Measurements from ENCODE around the gene PAQR9. TPM values are rescaled to one million over a fixed set of nuclear protein-coding genes. Genes with fewer than 3 reads are reported as not detected.

The PAQR9 gene
- total RNA-seq, 4 donors from 2014 or later = not detected

DNA sequence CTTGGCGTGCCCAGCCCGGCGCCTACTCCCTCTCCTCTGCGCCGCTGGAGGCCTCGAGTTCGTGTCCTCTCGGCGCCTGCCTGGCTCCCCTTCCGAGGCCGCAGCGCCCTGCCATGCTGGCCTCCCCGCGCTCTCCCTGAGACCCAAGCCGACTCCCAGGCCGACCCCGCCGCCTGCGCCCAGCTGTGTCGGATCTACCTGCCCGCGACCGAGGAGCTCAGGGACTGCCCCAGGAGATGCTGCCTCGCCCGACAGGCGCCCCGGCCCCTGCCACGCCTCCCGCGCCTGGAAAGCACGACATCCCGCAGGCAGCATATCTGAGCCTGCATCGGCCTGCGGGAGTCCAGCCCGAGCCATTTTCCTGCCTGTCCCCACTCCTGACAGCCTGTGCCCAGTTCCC is 16.1 kb downstream of the PAQR9 start:
- H3K27me3 ChIP-seq = peaks cover 0 to 51% (median 0%) of the 10 kb centered on the region in 4 donors
- WGBS, 2 donors = 35 to 44% methylated on average over 7 to 22 of the region's 35 CpGs
- H3K4me3 ChIP-seq = peak overlapping the region in 2 of 4 donors; percentile 7 to 36
- H3K4me1 ChIP-seq = peaks cover 0 to 7% (median 0%) of the 10 kb centered on the region in 3 donors
- H3K36me3 ChIP-seq = no peaks in the 10 kb centered on the region
- no peak for DNase-seq
- H3K9me3 ChIP-seq = no peaks in the 10 kb centered on the region
- TF ChIP-seq, protein P1, sequence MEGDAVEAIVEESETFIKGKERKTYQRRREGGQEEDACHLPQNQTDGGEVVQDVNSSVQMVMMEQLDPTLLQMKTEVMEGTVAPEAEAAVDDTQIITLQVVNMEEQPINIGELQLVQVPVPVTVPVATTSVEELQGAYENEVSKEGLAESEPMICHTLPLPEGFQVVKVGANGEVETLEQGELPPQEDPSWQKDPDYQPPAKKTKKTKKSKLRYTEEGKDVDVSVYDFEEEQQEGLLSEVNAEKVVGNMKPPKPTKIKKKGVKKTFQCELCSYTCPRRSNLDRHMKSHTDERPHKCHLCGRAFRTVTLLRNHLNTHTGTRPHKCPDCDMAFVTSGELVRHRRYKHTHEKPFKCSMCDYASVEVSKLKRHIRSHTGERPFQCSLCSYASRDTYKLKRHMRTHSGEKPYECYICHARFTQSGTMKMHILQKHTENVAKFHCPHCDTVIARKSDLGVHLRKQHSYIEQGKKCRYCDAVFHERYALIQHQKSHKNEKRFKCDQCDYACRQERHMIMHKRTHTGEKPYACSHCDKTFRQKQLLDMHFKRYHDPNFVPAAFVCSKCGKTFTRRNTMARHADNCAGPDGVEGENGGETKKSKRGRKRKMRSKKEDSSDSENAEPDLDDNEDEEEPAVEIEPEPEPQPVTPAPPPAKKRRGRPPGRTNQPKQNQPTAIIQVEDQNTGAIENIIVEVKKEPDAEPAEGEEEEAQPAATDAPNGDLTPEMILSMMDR (IDR thresholded peaks at IDR 0.05) = no peak
- TF ChIP-seq POLR2A (IDR thresholded peaks at IDR 0.05) = no peak
- H3K27ac ChIP-seq = no peak overlapping the region
- intact Hi-C loops (cut with DNase I) = no loop called here

DNA sequence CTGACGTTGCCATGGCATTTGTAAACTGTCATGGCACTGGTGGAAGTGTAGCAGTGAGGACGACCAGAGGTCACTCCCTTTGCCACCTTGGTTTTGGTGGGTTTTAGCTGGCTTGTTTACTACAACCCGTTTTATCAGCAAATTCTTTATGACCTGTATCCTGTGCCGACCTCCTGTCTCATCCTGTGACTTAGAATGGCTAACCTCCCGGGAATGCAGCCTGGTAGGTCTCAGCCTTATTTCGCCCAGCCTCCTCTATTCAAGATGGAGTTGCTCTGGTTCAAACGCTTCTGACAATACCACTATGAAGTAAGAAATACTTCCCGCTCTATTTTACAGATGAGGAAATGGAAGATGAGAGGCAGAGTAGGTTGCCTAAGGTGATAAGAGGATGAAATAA is 16.6 kb downstream of the PAQR9 start:
- Histone ChIP-seq H3K27me3 (peaks cover 0 to 51% (median 0%) of the 10 kb centered on the region in 4 donors), H3K4me1 (peaks cover 0 to 7% (median 0%) of the 10 kb centered on the region in 3 donors), H3K36me3 (no peaks in the 10 kb centered on the region), H3K4me3 (no peak overlapping the region), H3K9me3 (no peaks in the 10 kb centered on the region), H3K27ac (no peak overlapping the region)
- WGBS, 2 donors = 63 to 65% methylated on average over 7 to 8 of the region's 8 CpGs
- TF ChIP-seq, protein P1 (IDR thresholded peaks at IDR 0.05) = no peak
- no peak for TF ChIP-seq POLR2A (IDR thresholded peaks at IDR 0.05)
- intact Hi-C loops (cut with DNase I) = no loop called here
- no peak for DNase-seq

DNA sequence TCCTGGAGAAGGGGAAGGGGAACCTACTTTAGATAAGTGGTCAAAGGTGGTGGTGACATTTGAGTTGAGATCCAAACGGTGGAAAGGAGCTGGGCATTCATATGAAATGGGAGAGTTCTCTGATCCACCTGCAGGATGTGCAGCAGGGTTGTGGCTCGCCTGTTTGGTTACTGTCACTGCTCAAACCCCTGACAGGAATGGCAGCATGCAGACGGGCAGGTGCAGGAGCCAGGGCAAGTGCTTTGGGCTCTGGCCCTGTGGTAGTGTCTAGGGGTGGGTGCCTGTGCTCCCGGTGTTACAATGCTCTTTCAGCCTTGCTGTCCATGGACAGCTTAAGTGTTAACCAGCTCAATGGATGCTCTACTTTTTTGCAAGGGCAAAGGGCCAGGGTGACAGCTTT is 18.5 kb downstream of the PAQR9 start:
- H3K36me3 ChIP-seq = no peaks in the 10 kb centered on the region
- H3K27ac ChIP-seq = no peak overlapping the region
- TF ChIP-seq, protein P1 (IDR thresholded peaks at IDR 0.05) = no peak
- no peak for TF ChIP-seq POLR2A (IDR thresholded peaks at IDR 0.05)
- no peak for DNase-seq
- peaks cover 0 to 7% (median 0%) of the 10 kb centered on the region in 3 donors for H3K4me1 ChIP-seq
- H3K9me3 ChIP-seq = no peaks in the 10 kb centered on the region
- intact Hi-C loops (cut with DNase I) = no loop called here
- H3K4me3 ChIP-seq = no peak overlapping the region
- H3K27me3 ChIP-seq = peaks cover 0 to 43% (median 0%) of the 10 kb centered on the region in 4 donors
- 56 to 74% methylated on average over 3 to 4 of the region's 4 CpGs for WGBS, 2 donors

DNA sequence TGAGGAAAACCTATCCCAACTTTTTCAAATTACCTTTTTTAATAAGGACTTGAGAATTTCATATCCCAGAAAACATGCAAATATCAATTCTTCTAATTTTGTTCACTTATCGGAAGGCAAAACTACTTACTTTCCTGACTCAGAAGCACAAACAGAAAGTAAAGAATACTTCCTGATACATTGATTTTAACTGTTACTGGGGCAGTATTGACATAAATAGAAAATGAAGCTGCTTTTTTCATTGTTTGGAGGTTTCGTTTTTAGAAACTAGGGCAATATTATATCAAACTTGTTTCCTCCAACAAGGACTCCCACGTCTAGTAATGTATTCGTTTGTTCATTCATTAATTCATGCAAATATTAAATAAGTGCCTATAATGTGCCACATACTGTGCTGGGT is 19.1 kb downstream of the PAQR9 start:
- no peaks in the 10 kb centered on the region for H3K36me3 ChIP-seq
- H3K4me3 ChIP-seq = no peak overlapping the region
- peaks cover 0 to 41% (median 0%) of the 10 kb centered on the region in 4 donors for H3K27me3 ChIP-seq
- peaks cover 0 to 7% (median 0%) of the 10 kb centered on the region in 3 donors for H3K4me1 ChIP-seq
- no peak for DNase-seq
- intact Hi-C loops (cut with DNase I) = no loop called here
- WGBS, 2 donors = 48 to 69% methylated on average over 4 of the region's 4 CpGs
- TF ChIP-seq POLR2A (IDR thresholded peaks at IDR 0.05) = no peak
- no peak overlapping the region for H3K27ac ChIP-seq
- no peaks in the 10 kb centered on the region for H3K9me3 ChIP-seq

DNA sequence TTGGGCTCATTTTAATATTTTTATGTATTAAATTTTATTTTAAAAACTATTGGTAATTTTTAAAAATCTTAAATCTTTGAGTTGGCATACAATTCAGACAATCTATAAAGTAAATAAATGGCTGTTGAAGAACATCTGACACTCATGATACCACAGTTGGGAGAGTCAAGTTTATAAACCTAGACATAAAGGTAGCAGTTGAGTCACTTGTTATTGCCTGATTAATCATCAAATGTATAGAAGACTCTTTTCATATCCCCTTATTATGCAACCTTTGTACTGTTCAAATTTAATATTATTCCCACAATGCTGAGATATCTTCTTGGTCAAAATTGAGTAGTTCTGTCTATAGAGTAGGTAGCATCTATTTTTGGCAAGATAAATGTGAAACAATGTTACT is 19.6 kb downstream of the PAQR9 start:
- Histone ChIP-seq H3K9me3 (no peaks in the 10 kb centered on the region), H3K36me3 (no peaks in the 10 kb centered on the region), H3K27me3 (peaks cover 0 to 39% (median 0%) of the 10 kb centered on the region in 4 donors), H3K4me1 (peaks cover 0 to 7% (median 0%) of the 10 kb centered on the region in 3 donors), H3K27ac (no peak overlapping the region), H3K4me3 (no peak overlapping the region)
- no peak for DNase-seq
- TF ChIP-seq POLR2A (IDR thresholded peaks at IDR 0.05) = no peak
- TF ChIP-seq, protein P1 (IDR thresholded peaks at IDR 0.05) = no peak
- intact Hi-C loops (cut with DNase I) = no loop called here

DNA sequence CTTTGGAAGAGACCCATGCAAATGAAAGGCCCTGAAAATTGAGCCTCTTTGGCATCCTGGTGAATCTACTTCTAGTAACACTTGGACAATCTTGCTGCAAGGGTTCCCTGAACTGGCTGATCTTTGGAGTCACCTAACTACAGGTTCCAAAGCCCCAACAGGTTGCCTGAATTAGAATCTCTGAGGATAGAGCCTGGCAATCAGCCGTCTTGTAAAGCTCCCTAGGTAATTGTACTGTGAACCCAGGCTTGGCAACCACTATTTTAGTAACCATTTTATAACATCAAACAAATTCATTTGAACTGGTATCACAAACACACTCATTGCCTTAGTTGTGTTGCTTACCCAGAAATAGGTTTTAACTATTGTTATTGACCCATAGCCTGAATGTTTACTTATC is 20.1 kb downstream of the PAQR9 start:
- Histone ChIP-seq H3K4me1 (peaks cover 0 to 7% (median 0%) of the 10 kb centered on the region in 3 donors), H3K4me3 (no peak overlapping the region), H3K9me3 (no peaks in the 10 kb centered on the region), H3K27me3 (peaks cover 0 to 34% (median 0%) of the 10 kb centered on the region in 4 donors), H3K27ac (no peak overlapping the region), H3K36me3 (no peaks in the 10 kb centered on the region)
- no peak for DNase-seq
- intact Hi-C loops (cut with DNase I) = no loop called here
- no peak for TF ChIP-seq POLR2A (IDR thresholded peaks at IDR 0.05)
- TF ChIP-seq, protein P1 (IDR thresholded peaks at IDR 0.05) = no peak
- 88 to 93% methylated on average over 1 of the region's 1 CpG for WGBS, 2 donors
